GM12892 (cell line): ENCODE data around the gene GOLGA6L1.
"Not testable (repeated sequence)": the region's sequence is repeated elsewhere in the genome, so short reads cannot be mapped to it uniquely, and the experiment has no call there.

Source experiments
- POLR2A ChIP-seq: IDR thresholded peaks from 2 replicates; pipeline ENCODE4 v1.6.1; 2011; ENCODE audit warnings: low read depth, low read length, control low read depth
- POLR2AphosphoS5 ChIP-seq: IDR thresholded peaks from 2 replicates; pipeline ENCODE4 v1.6.1; 2011; ENCODE audit warnings: low read depth, low read length, control low read depth
- TAF1 ChIP-seq: IDR thresholded peaks from 2 replicates; pipeline ENCODE4 v1.6.1; 2011; ENCODE audit warnings: low read depth, mild to moderate bottlenecking, control low read depth, low read length, borderline replicate concordance

DNA sequence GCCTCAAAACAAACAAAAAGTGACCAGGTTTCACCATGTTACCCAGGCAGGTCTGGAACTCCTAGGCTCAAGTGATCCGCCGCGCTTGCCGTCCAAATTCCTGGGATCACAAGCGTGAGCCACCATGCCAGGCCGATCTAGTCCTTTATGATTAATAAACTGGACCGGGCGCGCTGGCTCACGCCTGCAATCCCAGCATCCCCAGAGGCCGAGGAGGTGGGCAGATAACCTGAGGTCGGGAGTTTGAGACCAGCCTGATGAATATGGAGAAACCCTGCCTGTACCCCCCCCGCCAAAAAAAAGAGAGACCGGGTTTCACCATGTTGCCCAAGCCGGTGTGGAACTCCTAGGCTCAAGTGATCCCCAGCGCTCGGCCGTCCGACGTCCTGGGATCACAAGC, 40.1 kb upstream of the GOLGA6L1 start:
- not testable (repeated sequence) for TF ChIP-seq POLR2AphosphoS5, POLR2A, TAF1
